ENCODE measurements around the gene CUL4A. TPM values are rescaled to one million over a fixed set of nuclear protein-coding genes. Genes with fewer than 3 reads are reported as not detected.
"Not testable (repeated sequence)": the region's sequence is repeated elsewhere in the genome, so short reads cannot be mapped to it uniquely, and the experiment has no call there.

CUL4A gene
- total and polyA plus RNA-seq, 2 donors (not counting 3 experiments of a cell fraction or from before 2014, with no cell fraction given): 37.9 to 80.0 TPM

GRCh38 chr13:113309473-113309872, 100.1 kb downstream of the CUL4A start:
- H3K36me3 ChIP-seq (ENCODE audit: control insufficient read depth in 2 of 2, extremely low read depth in 1 of 2, insufficient read depth in 2 of 2, low read length in 2 of 2): peaks cover 3 to 20% of the 10 kb centered on the region in 2 experiments
- TF ChIP-seq CTCF (IDR thresholded peaks at IDR 0.05; ENCODE audit: extremely low read depth in 1 of 2, insufficient read depth in 1 of 2, low read depth in 1 of 2, low read length in 2 of 2): no peak
- no peak for TF ChIP-seq MAX (IDR thresholded peaks at IDR 0.05; ENCODE audit: insufficient read depth, insufficient read length)
- no peak for TF ChIP-seq EZH2 (IDR thresholded peaks at IDR 0.05; ENCODE audit: borderline replicate concordance, low read depth, low read length, severe bottlenecking)
- TF ChIP-seq GATA2 (IDR thresholded peaks at IDR 0.05; ENCODE audit: insufficient read depth, insufficient read length, low read depth, low read length): no peak
- TF ChIP-seq JUN (IDR thresholded peaks at IDR 0.05; ENCODE audit: borderline replicate concordance, insufficient read depth, insufficient read length, low read depth): no peak
- TF ChIP-seq POLR2A (IDR thresholded peaks at IDR 0.05; ENCODE audit: low read depth, low read length): no peak
- TF ChIP-seq POLR2AphosphoS5 (IDR thresholded peaks at IDR 0.05; ENCODE audit: insufficient read depth, low read depth, low read length): no peak
- no peak for TF ChIP-seq FOS (IDR thresholded peaks at IDR 0.05; ENCODE audit: borderline replicate concordance, insufficient read depth, low read length)
- no peaks in the 10 kb centered on the region for H3K27me3 ChIP-seq (ENCODE audit: control insufficient read depth in 2 of 2, insufficient read depth in 2 of 2, low read length in 2 of 2)
- H3K79me2 ChIP-seq (ENCODE audit: control insufficient read depth, insufficient read depth, low read length): peaks cover 39% of the 10 kb centered on the region
- no peak overlapping the region for H3K4me2 ChIP-seq (ENCODE audit: insufficient read depth, low read length)
- no peak overlapping the region for H2AFZ ChIP-seq (ENCODE audit: low read depth, low read length)
- no peak overlapping the region for H3K9ac ChIP-seq (replicated peaks; ENCODE audit: extremely low read depth, insufficient read depth, low read length)
- no peak overlapping the region for H3K4me3 ChIP-seq (replicated peaks in 1 of 3; ENCODE audit: insufficient read depth in 1 of 3, low read depth in 1 of 3, low read length in 3 of 3)
- dilution Hi-C loops (cut with MboI; ENCODE audit: extremely low pct_ligation_motif_present, low sequenced_read_pairs) (no loop called here), intact Hi-C loops (cut with micrococcal nuclease) (no loop called here)
- H3K9me3 ChIP-seq (replicated peaks; ENCODE audit: control insufficient read depth, insufficient read depth, low read length): no peaks in the 10 kb centered on the region
- no peaks in the 10 kb centered on the region for H3K4me1 ChIP-seq (ENCODE audit: control insufficient read depth, extremely low read depth, insufficient read depth, low read length)
- CTCF ChIA-PET: no interaction called here
- no TSS peak for BruUV-seq (replicated peaks)
- H3K27ac ChIP-seq (ENCODE audit: insufficient read depth, low read depth, low read length): no peak overlapping the region
- no peaks in the 10 kb centered on the region for H4K20me1 ChIP-seq (replicated peaks; ENCODE audit: control insufficient read depth, extremely low read depth, insufficient read depth, low read length)
- POLR2A ChIA-PET: no interaction called here
- no peaks in the 10 kb centered on the region for H3K9me1 ChIP-seq (replicated peaks; ENCODE audit: control insufficient read depth, extremely low read depth, insufficient read depth, low read length)
- DNase-seq (ENCODE audit: low read depth, low spot score) (no peak), FAIRE-seq (no peak)

GRCh38 chr13:113314112-113314511, 104.7 kb downstream of the CUL4A start:
- not testable (repeated sequence) for H3K9me3 ChIP-seq (replicated peaks; ENCODE audit: control insufficient read depth, insufficient read depth, low read length)

GRCh38 chr13:113314895-113315470, 105.6 kb downstream of the CUL4A start:
- not testable (repeated sequence) for BruUV-seq (replicated peaks)

More at GRCh38 chr13:113314112-113314511, 104.7 kb downstream of the CUL4A start:
- FAIRE-seq; POLR2A ChIA-PET; H3K27ac ChIP-seq (ENCODE audit: insufficient read depth, low read depth, low read length); H3K79me2 ChIP-seq (ENCODE audit: control insufficient read depth, insufficient read depth, low read length); H3K9ac ChIP-seq (replicated peaks; ENCODE audit: extremely low read depth, insufficient read depth, low read length); H3K9me1 ChIP-seq (replicated peaks; ENCODE audit: control insufficient read depth, extremely low read depth, insufficient read depth, low read length); DNase-seq (ENCODE audit: low read depth, low spot score); CTCF ChIA-PET; H4K20me1 ChIP-seq (replicated peaks; ENCODE audit: control insufficient read depth, extremely low read depth, insufficient read depth, low read length); H2AFZ ChIP-seq (ENCODE audit: low read depth, low read length); H3K4me2 ChIP-seq (ENCODE audit: insufficient read depth, low read length); dilution Hi-C loops (cut with MboI; ENCODE audit: extremely low pct_ligation_motif_present, low sequenced_read_pairs); H3K27me3 ChIP-seq (ENCODE audit: control insufficient read depth in 2 of 2, insufficient read depth in 2 of 2, low read length in 2 of 2); intact Hi-C loops (cut with micrococcal nuclease); H3K4me3 ChIP-seq (replicated peaks in 1 of 3; ENCODE audit: insufficient read depth in 1 of 3, low read depth in 1 of 3, low read length in 3 of 3); H3K4me1 ChIP-seq (ENCODE audit: control insufficient read depth, extremely low read depth, insufficient read depth, low read length); BruUV-seq (replicated peaks): not testable (repeated sequence)
- peaks cover 3 to 27% of the 10 kb centered on the region in 2 experiments for H3K36me3 ChIP-seq (ENCODE audit: control insufficient read depth in 2 of 2, extremely low read depth in 1 of 2, insufficient read depth in 2 of 2, low read length in 2 of 2)

More at GRCh38 chr13:113314895-113315470, 105.6 kb downstream of the CUL4A start:
- H3K4me2 ChIP-seq (ENCODE audit: insufficient read depth, low read length); intact Hi-C loops (cut with micrococcal nuclease); H3K9me1 ChIP-seq (replicated peaks; ENCODE audit: control insufficient read depth, extremely low read depth, insufficient read depth, low read length); DNase-seq (ENCODE audit: low read depth, low spot score); POLR2A ChIA-PET; H2AFZ ChIP-seq (ENCODE audit: low read depth, low read length); dilution Hi-C loops (cut with MboI; ENCODE audit: extremely low pct_ligation_motif_present, low sequenced_read_pairs); H3K4me1 ChIP-seq (ENCODE audit: control insufficient read depth, extremely low read depth, insufficient read depth, low read length); H4K20me1 ChIP-seq (replicated peaks; ENCODE audit: control insufficient read depth, extremely low read depth, insufficient read depth, low read length); FAIRE-seq; H3K27me3 ChIP-seq (ENCODE audit: control insufficient read depth in 2 of 2, insufficient read depth in 2 of 2, low read length in 2 of 2); H3K27ac ChIP-seq (ENCODE audit: insufficient read depth, low read depth, low read length); H3K4me3 ChIP-seq (replicated peaks in 1 of 3; ENCODE audit: insufficient read depth in 1 of 3, low read depth in 1 of 3, low read length in 3 of 3); H3K9me3 ChIP-seq (replicated peaks; ENCODE audit: control insufficient read depth, insufficient read depth, low read length); H3K9ac ChIP-seq (replicated peaks; ENCODE audit: extremely low read depth, insufficient read depth, low read length); H3K79me2 ChIP-seq (ENCODE audit: control insufficient read depth, insufficient read depth, low read length); CTCF ChIA-PET: not testable (repeated sequence)
- H3K36me3 ChIP-seq (ENCODE audit: control insufficient read depth in 2 of 2, extremely low read depth in 1 of 2, insufficient read depth in 2 of 2, low read length in 2 of 2): peaks cover 3 to 28% of the 10 kb centered on the region in 2 experiments

Data from endothelial cell of umbilical vein (primary cell).